Medulla oblongata (tissue), 1 donor: ENCODE data around the gene SREK1IP1.
"Not testable (repeated sequence)": the region's sequence is repeated elsewhere in the genome, so short reads cannot be mapped to it uniquely, and the experiment has no call there.

Experiments
- DNase-seq: peaks from one replicate; pipeline ENCODE4 v3.0.0-alpha.2; 2015; ENCODE audit errors: extremely low spot score

The SREK1IP1 gene

GRCh38 chr5:64765804-64766504 is 2.5 kb downstream of the SREK1IP1 start:
- no peak for DNase-seq

GRCh38 chr5:64763948-64764503 is 4.5 kb downstream of the SREK1IP1 start:
- DNase-seq = no peak

- no peak for DNase-seq
Measured at GRCh38 chr5:64759960-64760660, 8.4 kb downstream of the SREK1IP1 start.

DNA sequence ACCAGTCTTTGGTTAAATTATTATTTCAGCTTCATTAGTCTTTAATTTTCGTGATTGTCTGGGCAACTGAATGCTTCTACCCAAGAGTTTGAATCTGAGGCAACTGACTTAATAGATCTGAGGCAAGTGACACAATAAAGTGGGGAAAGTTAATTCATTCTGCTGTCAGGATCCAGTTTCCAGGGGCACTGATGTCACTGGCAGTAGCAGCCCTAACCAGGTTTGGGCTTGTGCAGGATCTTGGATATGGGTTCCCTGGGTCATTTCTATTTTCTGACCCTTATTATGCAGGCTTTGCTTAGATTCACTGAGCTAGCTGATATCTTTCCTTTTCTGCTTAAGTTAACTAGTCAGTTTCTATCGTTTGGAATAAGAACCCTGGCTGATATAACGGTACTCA is 9.6 kb downstream of the SREK1IP1 start:
- DNase-seq = no peak

GRCh38 chr5:64754066-64754465 is 14.4 kb downstream of the SREK1IP1 start:
- DNase-seq = no peak

DNA sequence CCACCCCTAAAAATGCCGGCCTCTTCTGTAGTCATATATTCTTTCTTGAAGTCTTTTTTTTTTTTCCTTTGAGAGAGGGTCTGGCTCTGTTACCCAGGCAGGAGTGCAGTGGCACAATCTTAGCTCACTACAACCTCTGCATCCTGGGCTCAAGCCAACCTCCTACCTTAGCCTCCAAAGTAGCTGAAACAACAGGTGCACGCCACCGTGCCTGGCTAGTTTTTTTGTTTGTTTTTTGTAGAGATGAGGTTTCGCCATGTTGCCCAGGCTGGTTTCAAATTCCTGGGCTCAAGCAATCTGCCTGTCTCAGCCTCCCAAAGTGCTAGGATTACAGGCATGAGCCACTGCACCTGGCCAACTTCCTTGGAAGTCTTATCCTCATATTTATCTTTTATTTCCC is 19.1 kb downstream of the SREK1IP1 start:
- no peak for DNase-seq

DNA sequence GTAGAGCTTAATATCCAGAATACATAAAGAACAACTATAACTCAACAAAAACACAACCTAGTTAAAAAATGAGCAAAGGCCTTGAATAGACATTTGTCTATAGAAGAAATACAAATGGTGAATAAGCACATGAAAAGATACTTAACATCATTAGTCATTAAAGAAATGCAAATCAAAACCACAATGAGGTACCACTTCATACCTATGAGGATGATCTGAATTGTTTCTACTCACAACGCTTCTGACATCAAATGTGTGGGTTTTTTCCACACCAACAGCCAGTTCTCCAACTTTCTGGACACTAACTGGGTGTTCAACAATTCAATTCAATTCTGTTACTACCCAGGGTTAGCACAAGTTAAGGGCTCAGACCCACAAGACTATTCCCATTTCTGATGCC is 22.0 kb downstream of the SREK1IP1 start:
- DNase-seq = no peak

- no peak for DNase-seq
Measured at GRCh38 chr5:64744914-64745313, 23.6 kb downstream of the SREK1IP1 start.

GRCh38 chr5:64742821-64743220 is 25.7 kb downstream of the SREK1IP1 start:
- no peak for DNase-seq

GRCh38 chr5:64742411-64742810 is 26.1 kb downstream of the SREK1IP1 start:
- DNase-seq = no peak

DNA sequence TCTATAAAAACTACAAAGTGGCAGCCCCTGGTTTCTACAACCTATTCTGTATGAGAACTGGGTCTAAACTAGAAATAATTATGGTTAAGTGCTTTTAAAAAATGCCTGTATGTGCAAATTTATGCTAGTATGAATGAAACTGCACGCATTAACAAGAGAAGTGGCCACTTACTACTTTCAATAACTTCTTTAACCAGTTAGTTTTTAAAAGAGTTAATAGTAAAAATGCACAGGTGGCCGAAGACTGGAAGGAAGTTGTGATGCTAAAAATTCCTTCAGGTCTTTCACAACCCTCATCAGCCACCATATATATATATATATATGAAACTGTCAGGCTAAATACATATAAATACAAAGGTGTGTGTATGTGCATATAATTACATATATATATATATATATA is 41.3 kb downstream of the SREK1IP1 start:
- DNase-seq = no peak

DNA sequence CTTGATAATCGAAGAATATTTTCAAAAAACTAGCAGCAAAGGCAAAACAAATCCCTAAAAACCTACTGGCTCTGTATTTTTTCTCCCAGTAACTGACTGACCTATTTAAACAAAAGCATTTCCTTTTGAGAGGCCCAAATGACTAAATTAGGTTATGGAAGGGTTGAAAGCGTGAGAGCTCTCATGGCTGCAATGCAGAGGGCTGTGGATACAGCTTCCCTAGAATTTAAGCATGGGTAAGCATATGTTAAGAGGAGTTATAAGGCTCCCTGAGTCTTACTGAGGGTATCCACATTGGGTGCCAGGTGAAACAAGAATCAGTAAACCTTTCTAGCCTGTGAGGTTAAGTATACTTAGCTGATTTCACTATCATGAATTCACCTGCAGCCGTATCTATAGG is 45.9 kb downstream of the SREK1IP1 start:
- DNase-seq = no peak

- DNase-seq = not testable (repeated sequence)
Measured at GRCh38 chr5:64714495-64714894, 54.0 kb downstream of the SREK1IP1 start.

- DNase-seq = no peak
Measured at GRCh38 chr5:64707191-64707590, 61.3 kb downstream of the SREK1IP1 start.

- not testable (repeated sequence) for DNase-seq
Measured at GRCh38 chr5:64706074-64706473, 62.4 kb downstream of the SREK1IP1 start.

- DNase-seq = no peak
Measured at GRCh38 chr5:64700765-64701164, 67.7 kb downstream of the SREK1IP1 start.

DNA sequence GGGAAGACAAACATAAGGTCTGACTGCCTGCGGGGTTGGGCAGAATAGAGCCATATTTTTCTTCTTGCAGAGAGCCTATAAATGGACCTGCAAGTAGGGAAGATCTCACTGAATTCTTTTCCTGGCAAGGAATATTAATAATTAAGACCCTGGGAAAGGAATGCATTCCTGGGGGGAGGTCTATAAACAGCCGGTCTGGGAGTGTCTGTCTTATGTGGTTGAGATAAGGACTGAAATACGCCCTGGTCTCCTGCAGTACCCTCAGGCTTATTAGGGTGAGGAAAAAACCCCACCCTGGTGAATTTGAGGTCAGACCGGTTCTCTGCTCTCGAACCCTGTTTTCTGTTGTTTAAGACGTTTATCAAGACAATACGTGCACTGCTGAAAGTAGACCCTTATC is 72.1 kb downstream of the SREK1IP1 start:
- DNase-seq = not testable (repeated sequence)

DNA sequence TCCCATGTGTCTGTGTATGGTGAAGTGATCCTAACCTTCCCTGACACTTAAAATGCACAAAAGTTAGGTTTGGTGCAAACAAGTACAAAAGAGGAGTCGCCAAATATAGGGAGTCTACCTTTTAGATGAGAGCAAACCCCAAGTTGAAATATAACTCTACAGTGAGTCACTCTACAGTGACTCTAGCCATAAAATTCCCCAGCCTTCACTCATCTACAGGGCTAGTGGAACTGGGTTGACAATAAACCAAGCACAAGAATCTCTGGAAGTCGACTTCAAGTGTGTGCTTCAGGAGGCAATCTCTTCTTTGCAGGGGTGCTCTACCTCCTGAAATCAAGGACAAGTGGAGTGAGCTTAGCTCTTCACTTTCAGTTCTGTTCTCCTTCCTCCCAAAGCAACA is 74.9 kb downstream of the SREK1IP1 start:
- no peak for DNase-seq

DNA sequence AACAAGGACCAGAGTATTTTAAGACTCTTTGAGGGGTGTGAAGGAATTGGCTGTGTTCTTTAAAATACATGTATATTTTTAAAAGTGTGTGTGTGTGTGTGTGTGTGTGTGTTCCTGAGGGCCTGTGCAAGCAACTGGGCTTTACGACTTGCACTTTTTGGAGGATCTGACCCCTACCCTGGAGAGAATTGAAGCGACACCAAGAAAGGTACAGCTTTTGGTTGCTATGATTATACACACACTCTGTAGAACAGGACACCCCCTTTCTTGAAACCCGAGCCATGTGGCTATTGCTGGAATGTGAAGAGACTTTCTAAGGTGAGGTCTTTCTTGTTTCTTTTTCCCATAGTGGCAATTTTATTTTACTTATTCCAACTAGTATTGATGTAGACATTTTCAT is 77.2 kb downstream of the SREK1IP1 start:
- DNase-seq = no peak

DNA sequence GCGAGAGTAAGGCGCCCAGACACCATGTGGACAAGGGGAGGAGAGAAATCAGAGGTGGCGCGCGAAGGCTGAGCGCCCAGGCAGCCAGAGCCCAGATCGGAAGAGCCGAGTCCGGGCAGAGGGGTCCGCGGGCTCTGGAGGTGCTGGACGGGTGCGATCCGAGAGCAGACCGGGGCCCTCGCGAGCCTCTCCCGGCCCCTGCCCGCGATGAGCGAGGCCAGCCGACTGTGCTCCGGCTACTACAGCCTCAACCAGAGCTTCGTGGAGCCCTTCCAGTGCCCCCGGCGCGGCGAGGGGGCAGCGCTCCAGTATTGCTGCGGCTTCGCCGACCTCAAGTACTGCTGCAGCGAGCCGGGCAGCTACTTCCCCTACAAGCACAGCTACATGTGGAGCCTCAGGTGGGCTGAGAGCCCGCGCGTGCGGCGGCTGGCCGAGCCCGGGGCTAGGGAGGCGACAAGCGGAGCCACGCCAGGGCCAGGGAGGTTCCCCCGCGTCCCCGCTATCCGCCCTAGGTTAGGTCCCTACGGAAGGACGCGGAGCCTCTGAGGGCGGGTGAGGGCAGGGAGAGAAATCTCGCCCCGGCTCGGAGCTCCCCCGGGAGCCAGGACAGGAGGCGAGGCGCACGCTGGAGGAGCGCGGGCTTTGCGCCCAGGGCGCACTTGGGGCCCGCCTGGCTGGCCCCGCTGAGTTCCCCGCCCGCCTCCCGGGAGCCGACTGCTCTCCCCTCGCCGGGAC is 77.9 kb downstream of the SREK1IP1 start, which contains the start of gene SHISAL2B:
SHISAL2B (plus strand) TSS at position 87 of the 735 bp plus-strand sequence; CDS start at position 208, 121 bp downstream.
- no peak for DNase-seq

DNA sequence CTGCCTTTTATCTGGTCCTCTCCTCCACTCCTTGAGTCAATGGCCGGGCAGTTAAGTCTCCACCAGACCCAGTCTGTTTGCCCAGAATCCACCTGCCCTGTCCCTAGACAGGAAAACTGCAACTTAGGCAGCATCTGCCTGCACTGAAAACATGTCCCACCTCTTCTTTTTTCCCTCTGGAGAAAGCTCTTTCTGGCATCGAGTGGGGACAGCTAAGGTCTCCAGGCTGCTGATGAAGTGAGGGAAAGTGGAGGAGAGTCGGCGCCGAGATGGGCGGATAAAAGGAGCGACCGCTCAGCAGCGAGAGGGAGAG is 78.4 kb downstream of the SREK1IP1 start:
- DNase-seq = no peak

GRCh38 chr5:64688965-64689364 is 79.5 kb downstream of the SREK1IP1 start:
- no peak for DNase-seq

DNA sequence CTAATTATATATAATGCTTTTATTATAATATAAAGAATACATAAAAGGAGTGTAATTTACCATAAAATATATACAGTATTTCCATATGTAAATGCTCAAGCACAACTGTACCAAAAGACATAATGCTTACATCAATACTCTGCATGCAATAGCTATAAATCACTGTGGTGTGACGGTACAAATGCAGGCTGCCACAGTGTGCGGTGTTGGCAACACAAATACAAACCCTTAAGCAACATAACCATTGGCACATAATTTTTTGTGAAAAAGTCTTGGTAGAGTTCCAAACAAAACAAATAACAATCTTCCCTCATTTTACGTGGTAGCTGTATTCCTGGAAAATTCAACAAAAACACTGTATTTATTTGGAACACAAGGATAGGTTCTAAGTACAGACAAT is 80.1 kb downstream of the SREK1IP1 start:
- no peak for DNase-seq
